ENCODE measurements around the gene SMOC1.

The SMOC1 gene

GRCh38 chr14:69982886-69983285, 103.7 kb downstream of the SMOC1 start:
- DNase-seq (ENCODE audit: low read depth), result no peak

GRCh38 chr14:69983317-69983716, 104.1 kb downstream of the SMOC1 start:
- DNase-seq (ENCODE audit: low read depth), result no peak

DNA sequence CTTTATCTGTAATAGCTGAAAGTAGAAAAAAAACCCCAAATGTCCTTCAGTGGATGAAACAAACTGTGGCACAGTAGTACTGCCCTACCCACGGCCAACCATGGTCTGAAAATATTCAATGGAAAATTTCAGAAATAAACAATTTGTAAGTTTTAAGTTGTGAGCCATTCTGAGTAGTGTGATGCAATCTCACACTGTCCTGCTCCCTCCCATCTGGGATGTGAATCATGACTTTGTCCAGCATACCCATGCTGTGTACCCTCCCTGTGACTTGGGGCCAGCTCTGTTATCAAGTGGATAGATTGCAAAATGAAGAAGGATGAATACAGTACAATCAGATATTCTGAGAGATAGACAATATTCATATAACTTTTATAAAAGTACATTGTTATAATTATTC, 106.2 kb downstream of the SMOC1 start:
- no peak for DNase-seq (ENCODE audit: low read depth)

DNA sequence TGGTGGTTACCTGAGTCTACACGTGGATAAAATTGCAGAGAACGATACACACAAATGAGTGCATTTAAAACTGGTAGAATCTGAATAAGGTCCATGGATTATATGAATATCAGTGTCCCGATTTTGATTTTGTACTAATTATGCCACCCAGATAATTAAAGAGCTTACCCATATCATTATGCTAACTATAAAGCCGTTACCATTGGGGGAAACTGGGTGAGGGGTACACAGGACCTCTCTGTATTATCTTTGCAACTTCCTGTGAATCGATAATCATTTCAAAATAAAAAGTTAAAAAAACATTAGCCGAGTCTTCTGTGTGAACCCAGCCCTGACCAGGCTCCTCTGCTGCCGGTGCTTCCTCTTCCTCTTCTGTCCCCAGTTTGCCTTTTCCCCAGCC, 107.1 kb downstream of the SMOC1 start:
- DNase-seq (ENCODE audit: low read depth), result no peak

DNA sequence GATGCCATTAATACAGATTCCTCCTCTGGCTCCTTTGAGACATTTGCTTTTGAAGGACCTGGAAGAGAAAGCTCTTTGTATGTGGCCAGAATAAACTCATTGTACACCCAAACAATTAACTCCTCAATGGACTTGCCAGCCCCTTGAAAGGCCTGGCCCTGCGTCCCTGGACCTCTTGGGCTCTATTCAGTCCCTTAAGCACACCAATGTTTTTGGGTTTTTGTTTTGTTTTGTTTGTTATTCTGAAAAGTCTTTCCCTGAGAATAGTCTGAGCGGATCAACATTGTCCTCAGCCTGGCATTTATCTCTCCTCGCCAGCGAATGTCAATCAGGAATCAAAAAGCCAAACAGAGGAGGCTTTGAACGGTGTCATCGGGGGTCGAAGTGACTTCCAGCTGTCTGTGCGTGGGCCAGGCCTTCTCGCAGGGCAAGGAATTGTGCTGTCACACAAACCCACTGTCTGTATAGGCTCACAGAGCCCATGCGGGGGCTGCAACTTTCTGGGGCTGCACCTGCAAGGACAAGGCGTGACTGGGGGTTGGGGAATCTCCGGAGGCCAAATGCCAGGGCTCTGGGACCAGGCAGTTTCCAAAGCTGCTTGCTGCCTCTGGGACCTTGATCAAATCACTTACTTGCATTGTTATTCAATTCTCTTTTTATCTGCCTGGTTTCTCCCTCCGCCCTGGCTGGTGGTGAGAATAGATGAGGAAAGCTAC, 108.3 kb downstream of the SMOC1 start:
- no peak for DNase-seq (ENCODE audit: low read depth)

DNA sequence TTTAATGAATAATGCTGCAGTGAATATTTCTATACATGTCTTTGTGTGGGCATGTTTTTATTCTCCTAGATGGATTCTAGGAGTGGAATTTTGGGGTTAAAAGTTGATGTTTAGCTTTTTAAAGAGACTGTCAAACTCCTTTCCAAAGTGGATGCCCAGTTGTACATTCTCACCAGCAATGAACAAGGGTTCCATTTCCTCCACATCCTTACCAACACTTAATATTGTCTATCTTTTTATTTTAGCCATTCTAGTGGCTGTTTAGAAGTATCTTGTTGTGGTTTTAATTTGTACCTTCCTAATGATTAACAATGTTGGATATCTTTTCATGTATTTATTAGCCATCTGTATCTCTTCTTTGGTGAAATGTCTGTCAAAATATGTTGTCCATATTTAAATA, 109.8 kb downstream of the SMOC1 start:
- no peak for DNase-seq (ENCODE audit: low read depth)

DNA sequence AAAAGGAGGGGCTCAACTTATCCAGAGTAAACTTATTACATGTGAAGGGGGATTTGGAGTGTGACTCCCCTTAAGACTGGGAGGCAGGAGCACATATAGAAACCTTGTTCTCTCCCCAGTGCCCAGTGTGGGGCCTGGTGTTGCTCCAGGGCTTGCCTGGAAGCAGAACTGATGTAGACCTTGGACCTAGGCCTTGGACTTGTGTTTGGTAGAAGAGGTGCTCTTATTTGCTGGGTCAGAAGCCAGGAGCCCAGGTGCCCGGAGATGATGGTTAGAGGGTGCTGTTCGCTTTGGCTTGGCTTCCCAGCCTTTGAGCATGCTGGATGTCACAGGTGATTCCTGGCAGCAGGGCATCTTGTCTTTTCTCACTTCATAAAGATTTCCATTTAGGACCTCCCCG, 110.4 kb downstream of the SMOC1 start:
- no peak for DNase-seq (ENCODE audit: low read depth)

DNA sequence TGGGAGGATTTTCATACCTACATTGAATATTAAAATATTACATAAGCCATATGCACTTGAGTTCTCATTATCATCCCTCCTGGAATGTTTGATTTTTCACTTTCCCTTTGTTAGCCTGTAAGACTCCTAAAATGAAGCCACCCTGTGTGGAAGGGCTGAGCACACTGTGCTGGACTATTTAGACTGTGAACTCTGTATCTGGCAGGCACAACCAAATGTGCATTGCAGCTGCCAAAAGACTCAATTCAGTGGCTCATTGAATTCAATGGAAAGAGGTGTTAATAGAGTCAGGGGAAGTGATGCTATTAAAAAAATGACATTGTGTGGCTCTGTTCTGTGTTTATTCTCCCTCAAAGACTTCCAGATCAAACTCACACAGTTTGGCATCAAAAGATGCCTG, 111.1 kb downstream of the SMOC1 start:
- DNase-seq (ENCODE audit: low read depth), result no peak

DNA sequence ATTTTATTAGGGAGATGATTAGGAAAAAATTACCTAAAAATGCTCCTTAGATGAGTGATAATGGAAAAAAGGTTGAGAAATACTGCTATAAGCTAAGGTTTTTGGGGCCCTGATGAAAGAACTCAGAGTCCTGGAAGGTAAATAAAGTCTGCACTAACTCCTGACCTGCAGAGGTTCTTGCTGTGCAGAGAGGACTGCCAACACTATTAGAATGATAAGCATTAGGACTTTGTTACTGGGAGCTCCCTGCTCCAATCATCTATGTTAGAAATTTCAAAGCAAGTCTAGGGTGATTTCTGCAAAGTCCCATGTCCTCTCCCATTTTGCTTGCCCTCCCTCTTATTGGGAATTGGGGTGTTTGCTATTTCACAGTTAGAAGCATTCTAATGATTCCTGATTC, 112.2 kb downstream of the SMOC1 start:
- DNase-seq (ENCODE audit: low read depth), result no peak

GRCh38 chr14:69992564-69992963, 113.3 kb downstream of the SMOC1 start:
- DNase-seq (ENCODE audit: low read depth), result no peak

DNA sequence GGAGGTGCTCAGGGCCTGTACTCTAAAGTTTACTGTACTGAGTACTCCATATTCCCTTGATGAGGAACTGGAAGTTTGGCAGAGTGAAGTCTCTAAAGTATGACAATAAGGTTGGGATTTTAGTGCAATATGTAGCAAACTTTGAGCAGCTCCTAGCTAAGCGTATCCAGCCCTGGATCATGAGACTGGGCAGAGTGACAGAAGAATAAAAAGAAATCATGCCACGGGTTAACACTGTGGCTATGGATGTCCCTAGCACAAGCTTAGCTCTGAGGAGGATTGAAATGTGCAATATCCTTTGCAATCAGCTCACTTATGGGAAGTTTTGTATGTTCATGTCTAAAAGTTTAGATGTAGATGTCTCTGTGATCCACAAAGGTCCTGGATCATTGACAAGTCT, 114.1 kb downstream of the SMOC1 start:
- no peak for DNase-seq (ENCODE audit: low read depth)

- no peak for DNase-seq (ENCODE audit: low read depth)
Measured at GRCh38 chr14:69994002-69994401, 114.8 kb downstream of the SMOC1 start.

DNA sequence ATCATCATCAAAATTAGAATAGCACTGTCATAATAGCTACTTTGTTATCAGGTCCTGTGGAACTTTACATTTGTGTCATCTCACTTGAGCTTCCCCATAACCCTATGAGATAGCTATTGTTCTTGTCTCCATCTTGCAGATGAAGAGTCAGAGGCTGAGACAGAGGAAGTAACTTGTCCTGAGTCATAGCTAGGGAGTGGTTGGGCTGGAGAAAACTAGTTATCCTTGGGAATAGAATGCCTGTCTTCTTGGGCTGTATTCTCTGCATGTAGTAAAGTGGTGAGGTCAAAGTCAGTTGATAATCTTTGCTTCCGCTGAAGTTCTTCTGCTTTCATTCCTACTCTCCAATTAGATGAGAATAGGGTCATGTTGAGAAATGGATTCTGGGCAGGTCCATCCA, 117.0 kb downstream of the SMOC1 start:
- DNase-seq (ENCODE audit: low read depth), result no peak

GRCh38 chr14:69997849-69998248, 118.6 kb downstream of the SMOC1 start:
- no peak for DNase-seq (ENCODE audit: low read depth)

- no peak for DNase-seq (ENCODE audit: low read depth)
Measured at GRCh38 chr14:69999261-69999674, 120.1 kb downstream of the SMOC1 start.

- no peak for DNase-seq (ENCODE audit: low read depth)
Measured at GRCh38 chr14:70000601-70001000, 121.4 kb downstream of the SMOC1 start.

GRCh38 chr14:70002589-70003346, 123.6 kb downstream of the SMOC1 start:
- DNase-seq (ENCODE audit: low read depth), result no peak

- DNase-seq (ENCODE audit: low read depth), result no peak
Measured at GRCh38 chr14:70004791-70005190, 125.6 kb downstream of the SMOC1 start.

DNA sequence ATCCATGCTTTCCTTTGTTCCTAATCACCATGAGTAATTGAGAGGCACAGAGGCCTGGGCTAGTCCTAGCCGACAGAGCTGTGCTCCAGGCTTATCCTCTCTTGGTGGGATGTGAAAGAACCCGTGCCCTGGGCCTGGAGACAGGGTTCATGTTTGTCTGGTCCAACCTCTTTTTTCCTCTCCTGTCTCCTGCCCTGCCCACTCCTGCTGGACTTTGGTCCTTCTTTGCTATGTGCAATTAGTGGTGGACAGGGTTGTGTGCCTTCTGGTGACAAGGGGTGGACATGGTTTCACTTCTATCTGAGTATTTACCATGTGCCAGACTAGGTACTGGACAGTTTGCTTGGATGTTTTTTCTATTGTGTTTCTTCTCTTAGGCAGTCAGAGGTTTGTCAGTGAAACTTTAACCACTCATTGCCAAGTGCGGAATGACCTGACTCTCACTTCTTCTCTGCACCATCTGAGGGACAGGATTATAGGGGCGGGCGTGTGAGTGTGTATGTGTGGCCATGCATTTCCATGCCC, 126.1 kb downstream of the SMOC1 start:
- DNase-seq (ENCODE audit: low read depth), result no peak

DNA sequence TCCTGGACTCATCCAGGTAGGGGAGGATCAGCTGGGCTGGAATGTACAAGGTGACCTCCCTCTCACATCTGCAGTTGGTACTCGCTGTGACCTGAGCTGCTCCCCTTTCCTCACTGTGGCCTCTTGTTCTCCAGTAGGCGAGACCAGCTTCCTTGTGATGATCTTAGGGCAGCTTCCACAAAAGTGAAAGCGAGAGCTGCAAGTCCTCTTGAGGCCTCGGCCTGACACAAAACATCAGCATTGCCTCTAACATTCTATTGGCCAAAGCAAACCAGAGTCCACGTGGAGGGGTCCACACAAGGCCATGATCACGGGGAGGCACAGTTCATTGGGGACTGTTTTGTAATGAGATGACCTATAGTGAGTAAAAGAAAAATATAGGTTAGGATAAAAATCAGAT, 127.5 kb downstream of the SMOC1 start:
- no peak for DNase-seq (ENCODE audit: low read depth)

- no peak for DNase-seq (ENCODE audit: low read depth)
Measured at GRCh38 chr14:70008284-70009262, 129.4 kb downstream of the SMOC1 start.

DNA sequence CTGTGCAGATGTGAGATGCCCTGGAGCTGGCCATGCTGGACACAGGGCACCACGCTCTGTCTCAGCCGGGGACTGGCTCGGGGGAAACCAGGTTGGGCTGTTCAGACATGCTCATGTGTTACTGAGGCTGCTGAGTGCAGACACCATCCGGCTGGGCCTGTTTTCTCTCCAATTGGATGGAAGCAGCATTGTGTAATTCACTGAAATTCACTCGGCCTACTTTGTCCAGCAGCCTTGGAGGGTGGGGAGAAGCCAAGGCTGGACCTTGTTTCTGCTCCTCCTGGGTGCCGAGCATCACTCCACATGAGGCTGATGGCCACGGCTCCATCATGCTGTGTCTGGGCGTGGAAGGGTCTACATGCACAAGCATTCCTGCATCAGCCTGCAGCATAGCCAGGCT, 130.7 kb downstream of the SMOC1 start:
- DNase-seq (ENCODE audit: low read depth), result no peak

Data from T-helper 22 cell (primary cell).